Activated CD4-positive, alpha-beta T cell treated with anti-CD3 and anti-CD28 coated beads, Interleukin-2, amount 50 U/mL, for 48 hours (primary cell): ENCODE data around the gene RPIA.
"Not testable (repeated sequence)": the region's sequence is repeated elsewhere in the genome, so short reads cannot be mapped to it uniquely, and the experiment has no call there.

Experiments used
- DNase-seq, 2 experiments: peaks; one replicate each; pipeline ENCODE4 v3.0.0-alpha.2; 2020

RPIA gene

DNA sequence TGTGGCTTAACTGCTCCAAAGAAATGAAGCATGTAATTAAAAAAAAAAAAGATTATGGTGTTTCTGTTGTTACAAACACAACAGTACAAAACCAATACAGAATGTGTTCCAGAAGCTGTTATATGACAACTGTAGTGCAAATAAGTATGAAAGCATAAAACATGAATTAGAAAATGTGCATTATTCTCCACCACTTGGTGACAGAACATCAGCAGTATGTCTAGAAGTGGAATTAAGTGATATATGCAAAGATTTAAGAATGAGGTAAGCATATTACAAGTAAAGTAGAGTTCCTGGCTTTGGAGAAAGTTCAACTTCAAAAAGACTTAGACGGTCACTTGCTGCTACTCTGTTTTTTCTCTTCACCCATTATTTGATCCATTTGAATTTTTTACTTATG, 105.0 kb downstream of the RPIA start:
- DNase-seq, result not testable (repeated sequence)

- not testable (repeated sequence) for DNase-seq
Measured at GRCh38 chr2:88797164-88797563, 105.7 kb downstream of the RPIA start.
